Mesothelial cell of epicardium (in vitro differentiated cells): ENCODE data around the gene DEPDC1B. TPM values are rescaled to one million over a fixed set of nuclear protein-coding genes. Genes with fewer than 3 reads are reported as not detected.

Experiments used
- DNase-seq, 2 experiments: peaks; one replicate each; pipeline ENCODE4 v3.0.0; 2021; ENCODE audit warnings: low spot score in 2 of 2; ENCODE audit not compliant: unreplicated experiment in 2 of 2
- H3K27ac Mint-ChIP-seq: 2 replicates; pipeline ENCODE4 v1.8.0; 2021; ENCODE audit warnings: mixed read lengths
- H3K27me3 Mint-ChIP-seq: 2 replicates; pipeline ENCODE4 v1.8.0; 2021; ENCODE audit warnings: low read depth, mixed read lengths
- H3K36me3 Mint-ChIP-seq: 2 replicates; pipeline ENCODE4 v1.8.0; 2021; ENCODE audit warnings: mixed read lengths
- H3K4me1 Mint-ChIP-seq: 2 replicates; pipeline ENCODE4 v1.8.0; 2021; ENCODE audit warnings: mixed read lengths
- H3K4me3 Mint-ChIP-seq: 2 replicates; pipeline ENCODE4 v1.8.0; 2021; ENCODE audit warnings: mild to moderate bottlenecking, moderate library complexity, mixed read lengths
- H3K9me3 Mint-ChIP-seq: 2 replicates; pipeline ENCODE4 v1.8.0; 2021; ENCODE audit warnings: mixed read lengths
- total RNA-seq: library from RNA; stranded (reverse); gene quantifications from 3 replicates; pipeline ENCODE4 v1.2.1, GENCODE V29; 2021
- TF ChIP-seq, protein P1 (sequence below): fragments of 200-600 bp; sonication (generic); IDR thresholded peaks from one replicate; pipeline ENCODE4 v1.5.0; 2021; ENCODE audit warnings: antibody characterized with exemption; ENCODE audit not compliant: unreplicated experiment

The DEPDC1B gene
- total RNA-seq, 1 donor from 2014 or later: 17.0 TPM

DNA sequence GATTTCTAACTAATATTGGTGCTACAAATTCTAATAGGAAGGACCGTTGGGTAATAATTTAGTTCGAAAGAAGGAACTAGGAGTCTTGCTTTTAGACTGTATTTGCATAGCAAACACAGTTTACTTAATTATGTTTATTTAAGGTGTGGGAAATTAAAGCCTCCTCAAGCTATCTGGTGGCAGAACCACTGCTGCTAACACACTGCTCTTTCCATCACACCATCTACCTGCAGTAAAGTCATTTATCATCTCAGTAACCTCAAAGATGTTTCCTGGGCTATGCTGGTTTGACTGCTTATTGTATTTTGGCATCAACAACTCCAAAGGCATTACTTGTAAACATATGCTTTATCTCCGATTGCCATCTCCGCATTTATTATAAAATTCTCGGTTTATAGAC, 114.3 kb downstream of the DEPDC1B start:
- H3K4me1 Mint-ChIP-seq: peaks cover 10% of the 10 kb centered on the region
- H3K27ac Mint-ChIP-seq: no peak overlapping the region
- TF ChIP-seq, protein P1, sequence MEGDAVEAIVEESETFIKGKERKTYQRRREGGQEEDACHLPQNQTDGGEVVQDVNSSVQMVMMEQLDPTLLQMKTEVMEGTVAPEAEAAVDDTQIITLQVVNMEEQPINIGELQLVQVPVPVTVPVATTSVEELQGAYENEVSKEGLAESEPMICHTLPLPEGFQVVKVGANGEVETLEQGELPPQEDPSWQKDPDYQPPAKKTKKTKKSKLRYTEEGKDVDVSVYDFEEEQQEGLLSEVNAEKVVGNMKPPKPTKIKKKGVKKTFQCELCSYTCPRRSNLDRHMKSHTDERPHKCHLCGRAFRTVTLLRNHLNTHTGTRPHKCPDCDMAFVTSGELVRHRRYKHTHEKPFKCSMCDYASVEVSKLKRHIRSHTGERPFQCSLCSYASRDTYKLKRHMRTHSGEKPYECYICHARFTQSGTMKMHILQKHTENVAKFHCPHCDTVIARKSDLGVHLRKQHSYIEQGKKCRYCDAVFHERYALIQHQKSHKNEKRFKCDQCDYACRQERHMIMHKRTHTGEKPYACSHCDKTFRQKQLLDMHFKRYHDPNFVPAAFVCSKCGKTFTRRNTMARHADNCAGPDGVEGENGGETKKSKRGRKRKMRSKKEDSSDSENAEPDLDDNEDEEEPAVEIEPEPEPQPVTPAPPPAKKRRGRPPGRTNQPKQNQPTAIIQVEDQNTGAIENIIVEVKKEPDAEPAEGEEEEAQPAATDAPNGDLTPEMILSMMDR: no peak
- no peaks in the 10 kb centered on the region for H3K27me3 Mint-ChIP-seq
- no peak overlapping the region for H3K4me3 Mint-ChIP-seq
- peaks cover 8% of the 10 kb centered on the region for H3K9me3 Mint-ChIP-seq
- DNase-seq: no peak
- H3K36me3 Mint-ChIP-seq: peaks cover 10% of the 10 kb centered on the region

- H3K27me3 Mint-ChIP-seq: no peaks in the 10 kb centered on the region
- no peak overlapping the region for H3K4me3 Mint-ChIP-seq
- peaks cover 6% of the 10 kb centered on the region for H3K36me3 Mint-ChIP-seq
- DNase-seq: no peak
- H3K4me1 Mint-ChIP-seq: peaks cover 10% of the 10 kb centered on the region
- H3K27ac Mint-ChIP-seq: no peak overlapping the region
- peaks cover 4% of the 10 kb centered on the region for H3K9me3 Mint-ChIP-seq
- TF ChIP-seq, protein P1: no peak
Measured at GRCh38 chr5:60584304-60584703, 115.7 kb downstream of the DEPDC1B start.

GRCh38 chr5:60583616-60584015, 116.3 kb downstream of the DEPDC1B start:
- Mint-ChIP-seq H3K4me1 (peaks cover 7% of the 10 kb centered on the region), H3K4me3 (no peak overlapping the region), H3K36me3 (peaks cover 6% of the 10 kb centered on the region), H3K27me3 (no peaks in the 10 kb centered on the region), H3K27ac (no peak overlapping the region), H3K9me3 (peaks cover 4% of the 10 kb centered on the region)
- TF ChIP-seq, protein P1: no peak
- DNase-seq: no peak

- DNase-seq: no peak
- Mint-ChIP-seq H3K4me3 (no peak overlapping the region), H3K27ac (no peak overlapping the region), H3K27me3 (no peaks in the 10 kb centered on the region), H3K36me3 (peaks cover 21% of the 10 kb centered on the region), H3K4me1 (no peaks in the 10 kb centered on the region), H3K9me3 (peaks cover 35% of the 10 kb centered on the region)
- TF ChIP-seq, protein P1: no peak
Measured at GRCh38 chr5:60578315-60578714, 121.7 kb downstream of the DEPDC1B start.

GRCh38 chr5:60577116-60577515, 122.8 kb downstream of the DEPDC1B start:
- no peaks in the 10 kb centered on the region for H3K4me1 Mint-ChIP-seq
- DNase-seq: no peak
- H3K36me3 Mint-ChIP-seq: peaks cover 17% of the 10 kb centered on the region
- H3K4me3 Mint-ChIP-seq: no peak overlapping the region
- H3K27me3 Mint-ChIP-seq: no peaks in the 10 kb centered on the region
- H3K9me3 Mint-ChIP-seq: peaks cover 43% of the 10 kb centered on the region
- no peak overlapping the region for H3K27ac Mint-ChIP-seq
- TF ChIP-seq, protein P1: no peak

- Mint-ChIP-seq H3K27me3 (no peaks in the 10 kb centered on the region), H3K4me3 (no peak overlapping the region)
Measured at GRCh38 chr5:60576425-60576824, 123.5 kb downstream of the DEPDC1B start.

More at GRCh38 chr5:60576425-60576824, 123.5 kb downstream of the DEPDC1B start:
- TF ChIP-seq, protein P1: no peak
- Mint-ChIP-seq H3K36me3 (peaks cover 15% of the 10 kb centered on the region), H3K9me3 (peaks cover 40% of the 10 kb centered on the region), H3K4me1 (no peaks in the 10 kb centered on the region), H3K27ac (no peak overlapping the region)
- DNase-seq: no peak
